OCI-LY7 (cell line): Measurements from ENCODE around the gene CCDC68.

Source experiments
- EZH2phosphoT487 ChIP-seq: fragments of 200-600 bp; sonication (generic); IDR thresholded peaks from 2 replicates; pipeline ENCODE4 v1.6.1; 2018; ENCODE audit warnings: low read depth, borderline replicate concordance, mild to moderate bottlenecking, mixed run types, antibody characterized with exemption, low read length, moderate library complexity, mixed read lengths
- TF ChIP-seq, protein P1 (sequence below): fragments of 200-600 bp; sonication (generic); conservative IDR thresholded peaks from 2 replicates; pipeline ENCODE4 v1.5.1; 2014; ENCODE audit warnings: mild to moderate bottlenecking, antibody characterized with exemption, low read length, moderate library complexity, mixed read lengths

DNA sequence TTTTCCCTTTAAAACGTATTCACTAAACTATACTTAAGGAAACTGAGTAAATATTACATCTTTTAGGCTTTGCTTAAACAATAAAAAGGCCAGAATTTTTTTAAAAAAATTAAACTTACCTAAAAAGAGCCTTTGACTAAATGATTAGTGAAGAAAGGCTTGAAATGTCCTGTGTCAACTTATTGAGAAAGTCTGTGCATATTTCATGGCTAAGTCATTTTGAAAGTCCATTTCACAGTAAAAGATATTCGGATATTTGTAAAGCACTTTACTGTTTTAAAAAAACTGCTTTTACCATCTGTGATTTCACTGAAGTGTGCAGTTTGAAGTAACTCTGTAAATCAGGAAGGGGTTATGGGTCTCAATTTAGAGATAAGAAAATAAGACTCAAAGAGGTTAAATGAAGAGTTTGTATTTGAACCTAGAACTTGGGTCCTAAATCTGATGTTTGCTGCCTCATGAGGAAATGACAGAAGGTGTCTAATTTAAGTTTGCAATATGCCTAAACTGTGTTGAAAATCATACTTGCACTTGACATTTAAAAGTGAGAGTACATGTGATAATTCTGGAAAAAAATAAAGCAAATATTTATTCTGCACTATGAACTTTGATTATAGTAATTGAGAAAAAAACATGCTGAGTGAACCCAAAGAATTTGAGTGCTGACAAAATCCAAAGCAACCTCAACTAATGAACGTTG, 80.5 kb downstream of the CCDC68 start:
- TF ChIP-seq, protein P1, sequence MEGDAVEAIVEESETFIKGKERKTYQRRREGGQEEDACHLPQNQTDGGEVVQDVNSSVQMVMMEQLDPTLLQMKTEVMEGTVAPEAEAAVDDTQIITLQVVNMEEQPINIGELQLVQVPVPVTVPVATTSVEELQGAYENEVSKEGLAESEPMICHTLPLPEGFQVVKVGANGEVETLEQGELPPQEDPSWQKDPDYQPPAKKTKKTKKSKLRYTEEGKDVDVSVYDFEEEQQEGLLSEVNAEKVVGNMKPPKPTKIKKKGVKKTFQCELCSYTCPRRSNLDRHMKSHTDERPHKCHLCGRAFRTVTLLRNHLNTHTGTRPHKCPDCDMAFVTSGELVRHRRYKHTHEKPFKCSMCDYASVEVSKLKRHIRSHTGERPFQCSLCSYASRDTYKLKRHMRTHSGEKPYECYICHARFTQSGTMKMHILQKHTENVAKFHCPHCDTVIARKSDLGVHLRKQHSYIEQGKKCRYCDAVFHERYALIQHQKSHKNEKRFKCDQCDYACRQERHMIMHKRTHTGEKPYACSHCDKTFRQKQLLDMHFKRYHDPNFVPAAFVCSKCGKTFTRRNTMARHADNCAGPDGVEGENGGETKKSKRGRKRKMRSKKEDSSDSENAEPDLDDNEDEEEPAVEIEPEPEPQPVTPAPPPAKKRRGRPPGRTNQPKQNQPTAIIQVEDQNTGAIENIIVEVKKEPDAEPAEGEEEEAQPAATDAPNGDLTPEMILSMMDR: no peak
- TF ChIP-seq EZH2phosphoT487: no peak
